GM21529 (cell line): ENCODE results near the gene TMC4.
"Not testable (repeated sequence)": the region's sequence is repeated elsewhere in the genome, so short reads cannot be mapped to it uniquely, and the experiment has no call there.

ENCODE experiments used
- ATAC-seq: cut with Tn5 transposase; IDR thresholded peaks from one replicate; pipeline ENCODE4 v1.9.1; 2021; ENCODE audit not compliant: unreplicated experiment

Gene TMC4

DNA sequence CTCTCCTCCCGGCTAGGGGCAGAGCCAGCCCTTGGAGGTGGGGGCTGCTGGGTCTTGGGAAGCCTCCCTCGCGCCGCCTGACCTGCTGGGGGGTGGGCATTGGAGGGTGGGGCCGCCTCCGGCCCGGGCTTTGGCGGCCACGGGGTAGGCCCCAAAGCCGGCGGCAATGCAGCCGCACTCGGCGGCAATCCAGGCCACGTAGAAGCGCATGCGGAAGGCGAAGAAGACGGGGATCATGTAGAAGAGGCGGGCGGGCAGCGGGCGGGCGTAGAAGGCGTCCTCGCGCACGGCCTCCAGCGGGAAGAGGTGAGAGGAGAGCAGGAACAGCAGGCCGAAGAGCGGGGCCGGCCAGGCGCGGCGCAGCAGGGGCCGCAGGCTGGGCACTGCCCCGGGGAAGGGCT, 7.7 kb upstream of the TMC4 start:
- ATAC-seq: no peak

DNA sequence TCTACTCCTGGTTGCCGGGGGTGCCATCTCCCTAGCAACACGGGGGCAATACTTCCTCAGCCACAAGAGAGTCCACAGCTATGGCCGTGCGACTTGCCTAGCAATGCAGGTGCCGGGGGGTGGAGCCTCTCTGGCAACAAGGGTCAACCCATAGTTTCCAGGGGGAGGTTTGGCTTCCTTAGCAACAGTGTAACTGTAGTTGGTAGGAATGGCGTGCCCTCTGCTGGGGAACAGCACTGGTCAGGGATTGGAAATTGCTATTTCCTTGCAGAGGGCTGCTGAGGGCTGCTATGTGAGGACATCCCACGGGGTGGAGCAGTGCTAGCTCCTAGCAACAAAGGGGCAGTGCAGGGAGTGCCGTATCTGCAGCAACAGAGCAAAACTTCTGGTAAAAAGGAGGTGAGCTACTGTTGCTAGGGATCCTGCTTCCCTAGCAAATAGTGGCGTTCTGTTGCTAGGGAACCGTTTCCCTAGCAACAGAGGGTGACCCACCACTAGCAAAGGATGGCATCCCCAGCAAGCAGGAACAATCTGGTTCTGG, 7.0 kb upstream of the TMC4 start:
- ATAC-seq: no peak

DNA sequence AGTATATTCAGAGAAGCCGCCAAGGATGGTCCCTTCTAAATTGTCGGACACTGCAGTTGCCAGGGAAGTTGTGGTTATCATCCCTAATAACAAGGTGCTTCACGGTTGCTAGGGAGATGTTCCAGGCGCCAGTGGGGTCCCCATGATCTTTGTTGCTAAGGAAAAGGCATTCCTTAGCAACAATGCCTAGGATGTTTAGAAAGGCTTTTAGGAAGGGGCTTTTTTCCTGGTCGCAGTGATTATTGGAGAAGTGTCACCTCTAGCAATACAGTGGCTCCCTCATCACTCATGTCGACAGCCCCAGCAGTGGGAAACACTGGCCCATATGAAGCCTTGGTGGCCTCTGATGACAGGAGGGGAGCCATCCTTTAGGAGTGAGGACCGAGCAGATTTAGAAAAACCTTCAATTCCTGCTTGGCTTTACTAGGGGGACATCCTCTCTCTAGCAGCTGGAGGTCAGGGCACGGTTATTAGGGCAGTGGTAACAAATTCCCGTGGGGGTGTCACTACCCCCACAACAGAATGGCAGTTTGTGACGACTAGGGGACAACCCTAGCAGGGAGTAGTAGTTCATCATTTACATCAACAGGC, 6.4 kb upstream of the TMC4 start:
- no peak for ATAC-seq

DNA sequence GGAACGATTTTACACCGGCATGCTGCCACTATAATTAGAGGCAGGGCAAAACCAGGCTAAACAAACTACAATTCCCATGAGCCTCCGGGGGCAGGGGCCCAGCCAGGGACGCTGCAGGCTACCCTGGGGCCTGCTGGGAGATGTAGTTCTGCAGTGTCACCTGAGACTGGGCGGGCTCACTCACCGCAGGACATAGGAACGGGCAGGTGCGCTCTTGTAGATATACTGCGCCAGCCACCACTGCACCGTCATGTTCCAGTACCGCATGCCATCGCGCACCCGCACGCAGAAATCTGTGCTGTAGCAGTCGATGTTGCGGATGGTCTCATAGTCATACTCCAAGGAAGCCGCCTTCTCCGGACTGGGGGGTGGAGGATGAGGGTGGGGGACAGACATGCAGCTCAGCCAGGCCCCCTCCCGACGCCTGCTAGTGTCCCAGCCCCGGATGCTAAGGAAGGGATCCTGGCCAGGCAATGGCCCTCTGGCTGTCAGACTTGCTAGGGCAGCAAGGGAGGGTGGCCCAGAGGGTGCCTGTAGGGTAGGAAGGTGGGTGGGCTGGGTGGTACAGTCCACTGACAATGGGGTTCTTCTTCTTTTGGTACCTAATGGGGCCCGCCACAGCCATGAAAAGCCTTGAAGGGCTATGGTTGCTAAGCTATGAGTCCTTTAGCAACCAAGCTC, 5.8 kb upstream of the TMC4 start:
- ATAC-seq: no peak

DNA sequence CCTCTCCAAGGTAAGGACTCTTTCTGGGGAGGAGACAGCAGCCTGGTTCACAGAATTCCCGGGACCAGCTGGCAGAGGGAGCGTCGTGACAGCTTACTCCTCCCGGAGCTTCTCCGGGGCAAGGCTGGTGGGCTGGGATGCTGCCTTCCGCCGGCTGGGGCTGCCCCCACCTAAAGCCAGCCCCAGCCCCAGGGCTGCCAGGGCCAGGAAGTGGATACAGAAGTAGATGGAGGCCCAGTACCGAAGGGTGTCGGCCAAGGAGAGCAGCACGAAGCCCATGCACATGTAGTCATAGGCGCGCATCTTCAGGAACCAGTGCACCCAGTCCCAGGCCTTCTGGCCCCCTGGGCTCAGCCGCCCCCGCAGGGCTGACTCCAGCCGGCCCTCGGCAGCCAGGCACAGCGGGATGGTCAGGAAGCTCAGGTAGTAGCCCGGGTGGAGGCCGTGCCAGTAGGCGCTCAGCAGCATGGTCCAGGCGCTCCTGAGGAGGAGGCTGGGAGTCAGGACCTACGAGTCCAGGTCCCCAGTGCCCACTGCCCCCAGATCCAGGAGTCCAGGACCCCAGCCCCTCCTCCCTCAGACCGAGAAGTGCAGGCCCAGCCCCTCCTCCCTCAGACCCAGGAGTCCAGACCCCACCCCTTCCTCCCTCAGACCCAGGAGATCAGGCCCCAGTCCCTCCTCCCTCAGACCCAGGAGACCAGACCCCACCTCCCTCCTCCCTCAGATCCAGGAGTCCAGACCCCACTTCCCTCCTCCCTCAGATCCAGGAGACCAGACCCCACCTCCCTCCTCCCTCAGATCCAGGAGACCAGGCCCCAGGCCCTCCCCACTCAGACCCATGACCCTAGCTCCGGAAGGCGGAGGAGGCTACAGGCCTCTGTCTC, 1.2 kb upstream of the TMC4 start:
- ATAC-seq: no peak

DNA sequence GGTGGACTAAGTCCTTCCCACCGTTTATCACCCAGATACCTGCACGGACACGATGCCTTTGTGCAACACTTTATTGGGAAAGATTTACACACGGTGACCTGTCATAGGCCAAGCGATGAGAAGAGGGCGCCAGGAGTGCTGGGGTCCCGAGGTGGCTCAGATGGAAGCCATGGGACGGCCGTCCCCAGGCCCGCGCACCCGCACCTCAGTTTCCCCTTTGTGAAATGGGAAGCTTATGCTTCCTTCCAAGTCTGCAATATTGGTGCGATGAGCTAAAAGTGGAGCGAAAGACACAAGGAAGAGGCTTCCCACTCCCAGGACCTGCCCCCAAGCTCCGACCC, 369 bp upstream of the TMC4 start:
- ATAC-seq: no peak

DNA sequence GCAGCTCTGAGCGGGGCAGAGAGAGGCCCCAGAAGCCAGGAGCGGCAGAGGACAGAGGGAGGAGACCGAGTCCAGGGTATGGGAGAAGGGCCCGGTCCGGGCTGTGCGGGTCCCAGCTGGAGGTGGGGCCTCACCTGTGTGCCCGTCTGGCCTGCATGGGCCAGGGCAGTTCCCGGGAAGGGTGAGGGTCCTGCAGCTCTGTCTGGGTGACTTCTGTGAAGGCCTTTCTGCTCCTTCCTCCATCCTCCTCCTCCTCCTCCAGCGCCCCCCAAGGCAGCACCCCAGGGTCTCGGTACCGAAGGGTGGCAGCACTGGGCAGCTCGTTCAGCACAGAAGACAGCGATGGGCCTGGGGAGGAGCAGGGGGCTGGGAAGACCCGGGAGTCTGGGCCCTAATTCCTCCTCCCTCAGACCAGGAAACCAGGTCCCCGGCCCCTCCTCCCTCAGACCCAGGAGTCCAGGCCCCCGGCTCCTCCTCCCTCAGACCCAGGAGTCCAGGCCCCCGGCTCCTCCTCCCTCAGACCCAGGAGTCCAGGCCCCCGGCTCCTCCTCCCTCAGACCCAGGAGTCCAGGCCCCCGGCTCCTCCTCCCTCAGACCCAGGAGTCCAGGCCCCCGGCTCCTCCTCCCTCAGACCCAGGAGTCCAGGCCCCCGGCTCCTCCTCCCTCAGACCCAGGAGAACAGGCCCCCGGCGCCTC, 1.1 kb downstream of the TMC4 start:
- not testable (repeated sequence) for ATAC-seq

DNA sequence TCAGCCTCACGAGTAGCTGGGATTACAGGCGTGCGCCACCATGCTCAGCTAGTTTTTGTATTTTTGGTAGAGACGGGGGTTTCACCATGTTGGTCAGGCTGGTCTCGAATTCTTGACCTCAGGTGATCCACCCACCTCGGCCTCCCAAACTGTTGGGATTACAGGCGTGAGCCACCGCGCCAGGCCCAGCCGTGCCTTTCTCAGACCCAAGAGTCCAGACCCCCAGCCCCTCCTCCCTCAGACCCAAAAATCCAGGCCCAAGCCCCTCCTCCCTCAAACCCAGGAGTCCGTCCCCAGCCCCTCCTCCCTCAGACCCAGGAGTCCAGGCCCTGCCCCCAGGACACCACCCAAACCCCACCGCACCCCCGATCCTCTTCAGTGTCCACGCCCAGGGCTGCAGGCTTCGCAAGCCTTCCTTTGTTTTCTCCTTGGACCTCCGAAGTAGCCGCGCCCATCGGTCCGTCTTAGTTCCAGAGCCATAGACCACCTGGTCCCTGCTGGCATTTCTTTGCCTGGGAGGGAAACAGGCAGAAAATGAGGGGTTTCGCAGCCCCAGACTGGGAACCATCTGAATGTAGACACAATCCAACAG, 3.7 kb downstream of the TMC4 start:
- no peak for ATAC-seq

DNA sequence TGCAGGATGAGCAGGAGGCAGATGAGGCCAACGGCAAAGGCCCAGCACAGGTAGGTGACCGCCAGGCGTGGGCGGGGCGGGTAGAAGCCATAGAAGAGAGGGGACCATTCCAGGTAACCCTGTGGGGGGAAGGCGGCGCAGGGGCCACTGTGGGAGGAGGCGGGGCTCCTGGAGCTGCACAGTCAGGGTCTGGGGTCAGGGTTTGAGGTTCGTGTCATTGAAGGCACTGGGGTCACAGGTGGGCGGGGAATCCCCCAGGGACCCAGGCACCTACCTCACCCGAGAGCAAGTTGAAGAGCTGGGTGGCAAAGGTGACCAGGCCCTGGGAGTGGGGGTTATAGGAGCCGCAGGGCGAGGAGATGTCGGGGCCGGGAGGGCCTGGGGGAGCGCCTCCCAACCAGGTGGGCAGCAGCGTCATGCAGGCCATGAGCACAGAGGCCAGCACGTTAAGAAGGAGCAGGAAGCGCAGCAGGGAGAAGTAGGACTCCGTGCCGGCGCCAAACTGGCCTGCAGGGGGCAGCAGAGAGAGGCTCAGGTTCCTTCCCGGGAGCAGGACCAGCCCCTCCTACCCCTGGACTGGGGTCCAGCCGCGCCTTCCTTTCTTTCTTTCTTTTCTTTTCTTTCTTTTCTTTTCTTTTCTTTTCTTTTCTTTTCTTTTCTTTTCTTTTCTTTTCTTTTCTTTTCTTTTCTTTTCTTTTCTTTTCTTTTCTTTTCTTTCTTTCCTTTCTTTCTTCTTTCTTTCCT, 4.6 kb downstream of the TMC4 start:
- no peak for ATAC-seq

DNA sequence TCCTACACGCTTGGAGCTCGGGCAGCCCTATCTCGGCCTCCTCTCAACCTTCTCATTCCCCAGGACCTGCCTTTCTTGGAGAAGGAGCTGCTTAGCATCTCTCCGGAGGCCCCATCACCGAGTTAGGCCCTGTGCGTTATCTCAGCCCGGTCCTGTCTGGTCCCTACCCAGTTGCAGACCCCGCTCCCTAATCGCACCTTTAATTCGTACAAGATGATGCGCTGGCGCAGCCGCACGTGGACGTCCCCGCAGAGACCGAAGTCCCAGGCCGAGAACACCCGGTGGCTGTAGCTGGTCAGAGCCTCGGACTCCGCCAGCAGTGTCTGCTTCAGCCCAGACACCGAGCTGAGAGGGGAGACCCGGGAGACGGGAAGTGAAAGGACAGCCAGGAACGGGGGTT, 7.7 kb downstream of the TMC4 start:
- ATAC-seq: no peak

DNA sequence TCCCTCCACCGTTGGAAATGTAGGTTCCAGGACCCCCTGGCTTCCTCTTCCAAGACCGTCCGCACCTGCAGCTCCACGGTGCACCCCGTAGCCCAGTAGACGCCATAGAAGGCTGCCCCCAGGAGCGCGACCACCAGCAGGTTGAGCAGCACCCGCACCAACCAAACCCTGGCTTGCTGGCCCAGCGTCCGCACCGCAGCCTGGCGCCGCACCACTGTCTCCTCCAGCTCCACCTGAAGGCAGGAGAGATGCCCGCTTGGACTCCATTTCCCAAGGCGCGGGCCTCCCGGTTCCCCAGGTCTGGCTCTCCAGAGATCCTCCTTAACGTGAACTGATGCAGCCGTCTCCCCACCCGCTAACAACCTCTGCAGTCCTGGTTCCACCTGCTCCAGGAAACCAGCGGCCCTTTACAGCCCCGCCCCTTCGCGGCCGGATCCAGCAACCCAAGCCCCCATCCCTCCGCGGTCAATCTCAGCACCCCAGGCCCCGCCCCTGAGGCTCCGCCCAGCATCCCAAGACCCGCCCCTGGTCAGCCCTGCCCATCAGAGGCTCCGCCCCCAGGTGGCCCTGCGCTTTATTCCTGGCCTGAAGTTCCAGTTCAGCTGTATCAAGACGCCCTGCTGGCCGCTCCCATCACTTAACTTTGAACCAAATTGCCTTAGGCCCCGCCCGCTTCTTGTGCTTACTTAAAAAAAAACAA, 8.4 kb downstream of the TMC4 start:
- no peak for ATAC-seq

DNA sequence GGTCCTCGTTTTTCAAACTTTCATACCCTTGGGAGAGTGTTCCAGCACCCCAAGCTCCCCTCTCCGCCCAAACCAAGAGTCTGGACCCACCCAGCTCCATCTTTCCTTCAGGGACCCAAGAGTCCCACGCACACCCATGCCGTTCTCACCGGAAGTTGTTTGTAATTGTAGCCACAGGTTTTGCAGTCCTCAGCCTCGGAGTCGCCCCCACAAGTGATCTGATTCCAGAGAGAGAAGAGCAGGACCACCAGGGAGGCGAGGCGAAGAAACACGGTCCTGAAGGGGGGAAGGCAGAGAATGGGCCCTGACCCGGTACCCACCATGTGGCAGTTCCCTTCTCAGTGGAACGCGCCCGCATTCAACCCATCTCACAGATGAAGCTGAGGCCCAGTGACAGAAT, 10.1 kb downstream of the TMC4 start:
- no peak for ATAC-seq

DNA sequence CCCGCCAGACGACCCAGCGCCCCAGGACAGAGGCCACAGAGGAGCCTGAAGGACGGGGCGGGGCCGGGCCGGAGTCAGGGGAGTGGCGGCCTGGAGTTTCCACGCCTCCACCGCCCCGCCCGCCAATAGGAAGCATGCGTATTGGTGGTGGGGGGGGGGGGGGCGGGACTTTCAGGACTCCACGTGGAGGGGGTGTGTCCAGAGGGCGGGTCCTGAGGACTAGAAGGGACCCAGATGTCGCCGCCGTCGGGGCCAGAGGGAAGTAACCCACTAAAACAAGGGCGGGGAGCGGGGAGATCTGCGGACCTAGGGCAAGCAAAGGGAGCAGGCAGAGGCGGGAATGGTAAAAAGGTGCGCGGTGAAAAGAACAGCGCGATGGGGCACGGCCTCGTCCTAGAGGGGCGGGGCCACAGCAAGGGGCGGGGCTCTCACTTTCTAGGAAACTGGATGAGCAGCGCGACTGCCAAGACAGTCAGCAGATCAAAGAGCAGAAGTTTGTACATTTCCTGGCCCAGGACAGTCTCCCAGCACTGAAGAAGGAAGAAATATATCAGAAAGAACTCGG, 10.6 kb downstream of the TMC4 start:
- ATAC-seq: no peak

DNA sequence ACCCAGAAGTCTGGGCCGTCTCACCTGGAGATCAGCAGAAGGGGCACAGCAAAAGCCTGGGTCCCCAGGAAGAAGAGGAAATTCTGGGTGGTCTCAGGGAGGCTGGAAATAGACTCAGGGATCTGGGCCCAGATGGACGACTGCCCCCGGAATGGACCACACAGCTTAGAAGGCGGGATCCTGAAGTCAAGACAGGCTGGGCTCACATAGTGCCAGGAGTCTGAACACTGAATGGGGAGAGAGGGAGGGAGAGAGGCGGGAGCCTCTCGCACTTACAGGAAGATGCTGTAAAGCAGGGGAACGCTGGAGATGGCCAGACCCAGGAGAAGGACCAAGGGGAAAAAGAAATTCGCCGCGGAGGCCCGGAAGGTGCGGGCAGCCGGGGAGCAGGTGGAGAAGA, 12.1 kb downstream of the TMC4 start:
- no peak for ATAC-seq

DNA sequence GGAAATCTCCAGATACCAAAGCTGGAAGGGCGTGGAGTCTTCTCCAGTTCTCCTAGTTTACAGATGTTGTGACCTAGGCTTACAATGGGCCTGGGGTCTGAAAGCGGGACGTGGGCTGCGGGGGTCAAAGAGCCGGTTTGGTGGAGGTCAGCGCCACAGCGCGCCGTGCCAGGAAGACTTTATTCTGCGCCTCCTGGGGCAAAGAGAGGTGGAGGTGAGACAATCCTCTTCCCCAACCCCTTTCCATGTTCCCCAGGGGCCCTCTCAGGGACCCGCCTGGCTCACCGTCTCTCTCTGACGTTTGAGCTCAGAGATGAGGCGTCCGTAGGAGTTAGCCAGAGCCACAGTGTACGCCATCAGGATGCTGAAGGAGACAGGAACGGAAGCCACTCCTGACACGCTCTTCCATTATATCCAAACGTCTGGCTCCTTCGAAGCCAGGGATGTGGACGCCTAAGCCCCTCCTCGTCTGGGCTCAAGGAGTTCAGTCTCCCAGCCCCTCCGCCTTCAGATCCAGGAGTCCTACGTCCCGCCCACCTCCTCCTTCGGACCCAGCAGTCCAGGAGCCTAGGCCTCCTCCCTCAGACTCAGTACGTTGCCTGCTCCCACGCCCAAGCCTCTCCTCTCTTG, 12.7 kb downstream of the TMC4 start:
- ATAC-seq: no peak

DNA sequence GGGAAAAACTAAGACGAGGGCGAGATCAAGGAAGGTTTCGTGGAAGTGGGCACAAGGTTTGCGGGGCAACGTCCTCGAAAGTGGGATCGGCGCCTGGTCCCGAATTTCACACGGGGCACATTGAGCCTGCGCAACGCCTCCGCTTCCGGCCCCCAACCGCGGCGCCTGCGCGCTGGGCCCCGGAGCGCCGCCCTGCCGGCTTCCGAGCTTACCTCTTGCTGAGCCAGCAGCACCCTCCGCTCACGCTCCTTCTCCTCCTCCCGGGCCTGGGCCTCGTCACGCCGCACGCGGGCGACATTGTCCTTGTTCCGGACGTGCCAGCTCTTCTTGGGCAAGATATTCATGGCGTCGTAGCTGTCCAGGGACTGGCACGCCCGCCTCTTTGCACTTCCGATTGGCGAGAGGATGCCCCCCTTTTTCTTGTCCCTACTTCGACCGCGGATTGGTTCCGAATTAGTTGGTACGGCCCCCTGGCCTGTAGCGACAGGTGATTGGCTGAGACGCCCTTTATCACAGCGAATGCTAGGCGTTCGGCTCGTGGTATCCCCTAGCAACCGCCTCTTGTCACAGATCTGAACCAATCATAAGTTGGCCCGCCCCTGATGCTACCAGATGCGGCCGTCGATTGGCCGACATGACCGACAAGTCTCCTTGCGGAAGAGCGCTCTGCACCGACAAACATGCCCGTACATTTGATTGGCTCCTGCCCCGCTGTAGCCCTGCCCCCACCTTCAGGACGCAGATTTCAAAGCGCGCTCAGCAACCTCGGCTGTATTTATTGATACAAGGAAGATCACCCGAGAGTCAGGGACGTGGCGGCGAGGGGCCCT, 13.4 kb downstream of the TMC4 start, which contains the start of gene LENG1:
Gene LENG1 (minus strand): TSS at position 370 of the 830 bp plus-strand sequence. CDS start 26 bp downstream, at position 344.
- peak; percentile 91 for ATAC-seq

DNA sequence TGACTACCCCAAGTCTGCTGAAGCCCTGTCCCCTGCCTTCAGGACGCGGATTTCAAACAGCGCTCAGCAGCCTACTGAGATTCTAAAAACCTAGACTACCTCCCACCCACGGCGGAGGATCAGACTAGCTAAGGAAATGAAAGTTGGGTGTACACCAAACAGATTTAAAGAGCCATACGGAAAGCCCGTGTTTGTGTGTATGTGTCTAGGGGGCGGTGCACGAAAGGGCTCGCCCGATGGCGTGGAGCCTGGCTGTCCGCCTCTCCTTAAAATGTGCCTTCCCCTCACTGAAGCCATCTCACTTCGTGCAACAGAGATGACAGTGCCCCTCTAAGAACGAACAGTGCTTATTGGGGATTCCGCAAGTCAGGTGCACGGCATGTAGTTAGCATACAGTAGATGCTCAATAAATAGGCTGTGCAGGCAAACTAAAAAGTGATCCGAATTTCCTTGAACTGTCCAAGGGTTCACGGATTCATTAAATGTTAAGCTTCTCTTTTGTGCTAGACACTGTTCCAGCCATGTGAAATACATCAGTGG, 14.1 kb downstream of the TMC4 start:
- no peak for ATAC-seq

DNA sequence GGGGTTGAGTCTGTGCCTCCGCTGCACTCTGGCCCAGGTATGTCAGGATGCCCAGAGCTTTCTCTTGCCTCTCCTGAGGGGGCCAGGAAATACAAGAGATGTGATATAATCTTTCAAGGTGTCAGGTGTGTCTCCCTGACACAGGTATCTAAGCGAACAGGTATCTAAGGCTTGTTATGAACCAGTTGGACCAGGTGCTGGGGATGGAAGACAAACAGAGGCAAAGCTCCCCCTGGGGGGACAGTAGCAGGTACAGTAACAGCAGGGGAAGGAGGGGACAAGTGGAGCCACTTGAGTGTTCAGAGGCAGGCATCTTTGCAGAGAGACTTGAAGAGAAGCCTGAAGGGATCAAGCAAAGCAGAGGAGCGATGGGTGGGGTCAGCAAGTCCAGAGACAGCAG, 16.0 kb downstream of the TMC4 start:
- ATAC-seq: no peak
